ENCODE measurements around the gene CCDC15. TPM values are rescaled to one million over a fixed set of nuclear protein-coding genes. Genes with fewer than 3 reads are reported as not detected.

CCDC15 gene
- total and polyA plus RNA-seq, 2 donors (not counting 1 experiment from before 2014, with no cell fraction given): 0.31 to 1.8 TPM

- no peak overlapping the region for H3K4me2 ChIP-seq (replicated peaks; ENCODE audit: low read depth, low read length, poor library complexity, severe bottlenecking)
- peaks cover 0 to 1% of the 10 kb centered on the region in 2 experiments for H3K36me3 ChIP-seq (replicated peaks in 1 of 2; ENCODE audit: control extremely low read depth in 1 of 2, control insufficient read depth in 1 of 2, extremely low read depth in 1 of 2, insufficient read depth in 2 of 2, low read length in 1 of 2)
- no peak for ATAC-seq (ENCODE audit: low read depth)
- peaks cover 0 to 12% (median 6%) of the 10 kb centered on the region in 3 donors for H3K9me3 ChIP-seq (ENCODE audit: control extremely low read depth in 1 of 3, control insufficient read depth in 2 of 3, insufficient read depth in 1 of 3, low read length in 2 of 3)
- DNase-seq: no peak
- H3K4me3 ChIP-seq (ENCODE audit: control extremely low read depth in 1 of 5, extremely low read depth in 1 of 5, insufficient read depth in 1 of 5, low read depth in 2 of 5, low read length in 4 of 5): no peak overlapping the region
- CTCF ChIA-PET: no interaction called here
- H3K27ac ChIP-seq (ENCODE audit: low read length in 2 of 2): no peak overlapping the region
- H3K4me1 ChIP-seq (ENCODE audit: control insufficient read depth in 2 of 2, insufficient read depth in 2 of 2, low read length in 2 of 2): no peaks in the 10 kb centered on the region
- TF ChIP-seq EZH2 (IDR thresholded peaks at IDR 0.05; ENCODE audit: borderline replicate concordance, insufficient read depth, low read depth, low read length, poor library complexity, severe bottlenecking): no peak
- TF ChIP-seq CTCF (IDR thresholded peaks at IDR 0.05): no peak
- Mint-ChIP-seq H3K27me3 (no peaks in the 10 kb centered on the region), H3K27ac (no peak overlapping the region), H3K9me3 (ENCODE audit: insufficient read depth) (peaks cover 11% of the 10 kb centered on the region), H3K4me1 (no peaks in the 10 kb centered on the region), H3K4me3 (no peak overlapping the region)
- no CpG with 5 or more reads among the region's 2 CpGs for WGBS (ENCODE audit: insufficient coverage)
- intact Hi-C loops (cut with micrococcal nuclease): no loop called here
- H3K79me2 ChIP-seq (ENCODE audit: control insufficient read depth, insufficient read depth, low read length): no peaks in the 10 kb centered on the region
- POLR2A ChIA-PET: no interaction called here
- no peaks in the 10 kb centered on the region for H4K20me1 ChIP-seq (ENCODE audit: control insufficient read depth, insufficient read depth, low read length, poor library complexity, severe bottlenecking)
- no peak overlapping the region for H3K9ac ChIP-seq (ENCODE audit: low read length)
- H2AFZ ChIP-seq (ENCODE audit: insufficient read depth, low read depth, low read length, poor library complexity, severe bottlenecking): no peak overlapping the region
- H3K27me3 ChIP-seq (replicated peaks in 1 of 4; ENCODE audit: control extremely low read depth in 1 of 4, control insufficient read depth in 3 of 4, insufficient read depth in 4 of 4, low read length in 3 of 4): no peaks in the 10 kb centered on the region
Measured at GRCh38 chr11:125001079-125001778, 47.2 kb downstream of the CCDC15 start.

GRCh38 chr11:125001849-125002248, 47.8 kb downstream of the CCDC15 start:
- WGBS (ENCODE audit: insufficient coverage): no CpG with 5 or more reads among the region's 2 CpGs
- Histone ChIP-seq H3K9me3 (ENCODE audit: control extremely low read depth in 1 of 3, control insufficient read depth in 2 of 3, insufficient read depth in 1 of 3, low read length in 2 of 3) (peaks cover 0 to 12% (median 6%) of the 10 kb centered on the region in 3 donors), H3K27me3 (replicated peaks in 1 of 4; ENCODE audit: control extremely low read depth in 1 of 4, control insufficient read depth in 3 of 4, insufficient read depth in 4 of 4, low read length in 3 of 4) (no peaks in the 10 kb centered on the region), H3K27ac (ENCODE audit: low read length in 2 of 2) (no peak overlapping the region), H3K79me2 (ENCODE audit: control insufficient read depth, insufficient read depth, low read length) (no peaks in the 10 kb centered on the region), H4K20me1 (ENCODE audit: control insufficient read depth, insufficient read depth, low read length, poor library complexity, severe bottlenecking) (no peaks in the 10 kb centered on the region), H3K4me2 (replicated peaks; ENCODE audit: low read depth, low read length, poor library complexity, severe bottlenecking) (no peak overlapping the region), H2AFZ (ENCODE audit: insufficient read depth, low read depth, low read length, poor library complexity, severe bottlenecking) (no peak overlapping the region), H3K4me3 (ENCODE audit: control extremely low read depth in 1 of 5, extremely low read depth in 1 of 5, insufficient read depth in 1 of 5, low read depth in 2 of 5, low read length in 4 of 5) (no peak overlapping the region), H3K4me1 (ENCODE audit: control insufficient read depth in 2 of 2, insufficient read depth in 2 of 2, low read length in 2 of 2) (no peaks in the 10 kb centered on the region), H3K9ac (ENCODE audit: low read length) (no peak overlapping the region), H3K36me3 (replicated peaks in 1 of 2; ENCODE audit: control extremely low read depth in 1 of 2, control insufficient read depth in 1 of 2, extremely low read depth in 1 of 2, insufficient read depth in 2 of 2, low read length in 1 of 2) (peaks cover 0 to 1% of the 10 kb centered on the region in 2 experiments)
- no peaks in the 10 kb centered on the region for H3K4me1 Mint-ChIP-seq
- no peak overlapping the region for H3K4me3 Mint-ChIP-seq
- CTCF ChIA-PET: no interaction called here
- TF ChIP-seq EZH2 (IDR thresholded peaks at IDR 0.05; ENCODE audit: borderline replicate concordance, insufficient read depth, low read depth, low read length, poor library complexity, severe bottlenecking) (no peak), CTCF (IDR thresholded peaks at IDR 0.05) (no peak)
- H3K27ac Mint-ChIP-seq: no peak overlapping the region
- DNase-seq (no peak), ATAC-seq (ENCODE audit: low read depth) (no peak)
- peaks cover 11% of the 10 kb centered on the region for H3K9me3 Mint-ChIP-seq (ENCODE audit: insufficient read depth)
- no peaks in the 10 kb centered on the region for H3K27me3 Mint-ChIP-seq
- intact Hi-C loops (cut with micrococcal nuclease): no loop called here
- POLR2A ChIA-PET: no interaction called here

Data from B cell (primary cell).